Sigmoid colon (tissue), 7 donors: ENCODE data around the gene SLC16A11. TPM values are rescaled to one million over a fixed set of nuclear protein-coding genes. Genes with fewer than 3 reads are reported as not detected.

Experiments used
- DNase-seq: peaks from one replicate; pipeline ENCODE4 v3.0.0-alpha.2; 2019
- H3K27ac ChIP-seq, 4 donors: fragments of 200-600 bp; sonication (generic); one replicate each; pipeline ENCODE4 v1.5.1; 2016 to 2019; ENCODE audit warnings: mild to moderate bottlenecking in 1 of 4
- H3K27me3 ChIP-seq, 3 donors: fragments of 200-600 bp; sonication (generic); one replicate each; pipeline ENCODE4 v1.5.1; 2019; ENCODE audit warnings: mild to moderate bottlenecking in 1 of 3
- H3K36me3 ChIP-seq, 4 donors: fragments of 200-600 bp; sonication (generic); one replicate each; pipeline ENCODE4 v1.5.1; 2016 to 2019
- H3K4me1 ChIP-seq, 4 donors: fragments of 200-600 bp; sonication (generic); one replicate each; pipeline ENCODE4 v1.5.1; 2017 to 2019
- H3K4me3 ChIP-seq, 4 donors: fragments of 200-600 bp; sonication (generic); one replicate each; pipeline ENCODE4 v1.5.1; 2017 to 2019; ENCODE audit warnings: mild to moderate bottlenecking in 2 of 4, moderate library complexity in 1 of 4
- H3K9me3 ChIP-seq, 4 donors: fragments of 200-600 bp in 3 of 4; sonication (generic) in 3 of 4; one replicate each; pipeline versions ENCODE4 v1.5.1 to v1.6.1; 2013 to 2019
- EP300 ChIP-seq, 4 donors: sonication (generic); formaldehyde crosslinking; IDR thresholded peaks; one replicate each; pipeline ENCODE4 v1.6.1; 2017; ENCODE audit warnings: antibody characterized with exemption in 4 of 4
- POLR2A ChIP-seq, 2 donors: fragments of 450-650 bp; IDR thresholded peaks; one replicate each; pipeline ENCODE4 v1.6.1; 2016; ENCODE audit warnings: antibody characterized with exemption in 2 of 2, mild to moderate bottlenecking in 2 of 2, moderate library complexity in 2 of 2
- POLR2AphosphoS5 ChIP-seq, 4 donors: sonication (generic); formaldehyde crosslinking; IDR thresholded peaks; one replicate each; pipeline ENCODE4 v1.6.1; 2017; ENCODE audit warnings: antibody characterized with exemption in 4 of 4
- WGBS, 2 donors: extraction: QIAGEN DNeasy Blood & Tissue Kit; methylation state at CpG; one replicate each; pipeline ENCODE4 v1.1.7; 2013; 5-methylcytosine and 5-hydroxymethylcytosine counted together
- intact Hi-C: fragments of 100-400 bp; cut with DNase I; formaldehyde crosslinking; loops from one replicate; pipeline ENCODE4 v1.15.1; 2023
- polyA plus RNA-seq, 3 donors: library from polyadenylated mRNA; stranded (reverse); fragments of 200-250 nt; gene quantifications; one replicate each; pipeline ENCODE4 v1.2.3, GENCODE V29; 2013
- total RNA-seq, 4 donors: library from RNA; depleted of rRNA; stranded (reverse); fragments of >200 nt; gene quantifications; one replicate each; pipeline ENCODE4 v1.1.0, GENCODE V29; 2016
- TF ChIP-seq, protein P1 (sequence below), 4 experiments: fragments of 450-650 bp in 3 of 4; fragments of 200-600 bp in 1 of 4; IDR thresholded peaks; one replicate each; pipeline ENCODE4 v1.5.1; 2016 to 2019; ENCODE audit warnings: antibody characterized with exemption in 4 of 4, mild to moderate bottlenecking in 3 of 4, moderate library complexity in 2 of 4
- donor health status: healthy with polysubstance abuse.
- donor health status: Bipolar disorder and iron deficiency.
- donor health status: healthy.

Gene SLC16A11
- total and polyA plus RNA-seq, 7 donors, result 0.33 to 2.4 (median 0.45) TPM; not detected in 3

DNA sequence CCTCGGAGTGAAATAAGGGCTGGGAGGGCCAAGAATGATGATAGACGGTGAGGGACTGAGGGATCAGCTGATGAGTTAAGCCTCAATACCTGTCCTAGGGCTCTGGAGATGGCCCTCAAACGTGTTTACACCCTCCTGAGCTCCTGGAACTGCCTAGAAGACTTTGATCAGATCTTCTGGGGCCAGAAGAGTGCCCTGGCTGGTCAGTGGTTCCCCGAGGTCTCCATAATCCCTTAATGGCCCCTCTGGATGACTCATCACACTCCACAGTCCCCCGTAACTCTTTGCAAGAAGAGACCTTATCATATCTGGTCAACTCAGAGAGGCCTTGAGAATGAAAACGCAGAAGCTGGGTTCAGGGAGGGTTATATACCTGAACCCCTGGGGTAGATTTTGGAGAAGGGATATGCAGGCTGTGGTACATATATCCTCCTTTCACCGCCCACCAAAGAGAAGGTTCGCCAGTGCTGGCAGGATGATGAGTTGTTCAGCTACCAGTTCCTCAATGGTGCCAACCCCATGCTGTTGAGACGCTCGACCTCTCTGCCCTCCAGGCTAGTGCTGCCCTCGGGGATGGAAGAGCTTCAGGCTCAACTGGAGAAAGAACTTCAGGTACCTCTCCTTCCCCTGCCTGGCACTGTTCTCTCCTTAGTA lies 44.9 kb downstream of the SLC16A11 start:
- no peak overlapping the region for H3K27ac ChIP-seq
- DNase-seq, result no peak
- H3K36me3 ChIP-seq, result peaks cover 14 to 58% (median 18%) of the 10 kb centered on the region in 4 donors
- 84 to 86% methylated on average over 11 of the region's 11 CpGs for WGBS, 2 donors
- peaks cover 0 to 17% (median 0%) of the 10 kb centered on the region in 3 donors for H3K27me3 ChIP-seq
- H3K4me3 ChIP-seq, result no peak overlapping the region
- peaks cover 0 to 16% (median 14%) of the 10 kb centered on the region in 4 donors for H3K4me1 ChIP-seq
- intact Hi-C loops, result no loop called here
- no peak for TF ChIP-seq POLR2A (IDR thresholded peaks at IDR 0.05)
- TF ChIP-seq, protein P1, sequence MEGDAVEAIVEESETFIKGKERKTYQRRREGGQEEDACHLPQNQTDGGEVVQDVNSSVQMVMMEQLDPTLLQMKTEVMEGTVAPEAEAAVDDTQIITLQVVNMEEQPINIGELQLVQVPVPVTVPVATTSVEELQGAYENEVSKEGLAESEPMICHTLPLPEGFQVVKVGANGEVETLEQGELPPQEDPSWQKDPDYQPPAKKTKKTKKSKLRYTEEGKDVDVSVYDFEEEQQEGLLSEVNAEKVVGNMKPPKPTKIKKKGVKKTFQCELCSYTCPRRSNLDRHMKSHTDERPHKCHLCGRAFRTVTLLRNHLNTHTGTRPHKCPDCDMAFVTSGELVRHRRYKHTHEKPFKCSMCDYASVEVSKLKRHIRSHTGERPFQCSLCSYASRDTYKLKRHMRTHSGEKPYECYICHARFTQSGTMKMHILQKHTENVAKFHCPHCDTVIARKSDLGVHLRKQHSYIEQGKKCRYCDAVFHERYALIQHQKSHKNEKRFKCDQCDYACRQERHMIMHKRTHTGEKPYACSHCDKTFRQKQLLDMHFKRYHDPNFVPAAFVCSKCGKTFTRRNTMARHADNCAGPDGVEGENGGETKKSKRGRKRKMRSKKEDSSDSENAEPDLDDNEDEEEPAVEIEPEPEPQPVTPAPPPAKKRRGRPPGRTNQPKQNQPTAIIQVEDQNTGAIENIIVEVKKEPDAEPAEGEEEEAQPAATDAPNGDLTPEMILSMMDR (IDR thresholded peaks at IDR 0.05), result no peak
- TF ChIP-seq POLR2AphosphoS5 (IDR thresholded peaks at IDR 0.05), result no peak
- TF ChIP-seq EP300 (IDR thresholded peaks at IDR 0.05), result no peak
- no peaks in the 10 kb centered on the region for H3K9me3 ChIP-seq

- peaks cover 0 to 16% (median 14%) of the 10 kb centered on the region in 4 donors for H3K4me1 ChIP-seq
- TF ChIP-seq EP300 (IDR thresholded peaks at IDR 0.05) (no peak), POLR2AphosphoS5 (IDR thresholded peaks at IDR 0.05) (no peak), POLR2A (IDR thresholded peaks at IDR 0.05) (no peak)
- TF ChIP-seq, protein P1 (IDR thresholded peaks at IDR 0.05), result no peak
- WGBS, 2 donors, result 88 to 89% methylated on average over 8 of the region's 8 CpGs
- H3K4me3 ChIP-seq, result no peak overlapping the region
- DNase-seq, result no peak
- H3K27ac ChIP-seq, result no peak overlapping the region
- intact Hi-C loops, result no loop called here
- peaks cover 0 to 22% (median 0%) of the 10 kb centered on the region in 3 donors for H3K27me3 ChIP-seq
- H3K9me3 ChIP-seq, result no peaks in the 10 kb centered on the region
- peaks cover 4 to 42% (median 14%) of the 10 kb centered on the region in 4 donors for H3K36me3 ChIP-seq
Measured at GRCh38 chr17:6997171-6997570, 46.7 kb downstream of the SLC16A11 start.

DNA sequence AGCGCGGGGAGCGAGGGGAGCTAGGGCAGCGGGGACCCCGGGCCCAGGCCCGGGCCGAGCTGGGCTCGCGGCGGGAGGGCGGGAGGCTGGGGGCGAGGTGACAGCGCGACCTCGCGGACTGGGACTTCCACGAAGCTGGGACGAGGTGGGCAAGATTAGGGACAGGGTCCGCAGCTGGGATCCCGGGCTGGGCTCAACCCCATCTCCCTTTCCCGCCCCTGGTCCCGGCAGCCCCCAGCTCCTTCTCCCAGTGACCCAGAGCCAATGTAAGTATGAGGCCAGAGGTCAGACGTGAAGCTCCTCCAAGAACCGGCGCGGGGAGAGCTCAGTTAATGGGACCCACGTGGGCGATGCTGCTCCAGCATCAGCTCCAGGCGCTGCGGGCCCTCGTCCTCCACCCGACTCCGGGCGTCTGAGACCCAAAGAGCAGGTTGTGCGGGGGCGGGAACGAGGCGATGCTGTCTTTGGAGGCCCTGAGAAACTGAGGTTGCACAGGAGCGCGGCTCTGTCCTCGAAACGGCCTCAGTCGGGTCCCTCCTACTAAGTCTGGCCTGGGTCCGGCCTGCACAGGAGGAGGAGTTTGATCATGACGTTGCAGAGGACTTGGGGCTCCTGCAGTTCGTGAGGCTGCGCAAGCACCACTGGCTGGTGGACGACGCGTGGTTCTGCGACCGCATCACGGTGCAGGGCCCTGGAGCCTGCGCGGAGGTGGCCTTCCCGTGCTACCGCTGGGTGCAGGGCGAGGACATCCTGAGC lies 47.5 kb downstream of the SLC16A11 start:
- DNase-seq, result no peak
- WGBS, 2 donors, result 69 to 71% methylated on average over 58 of the region's 58 CpGs
- Histone ChIP-seq H3K27ac (no peak overlapping the region), H3K4me3 (peak overlapping the region in 3 of 4 donors; percentile 33 to 46 (median 43)), H3K4me1 (peaks cover 0 to 16% (median 14%) of the 10 kb centered on the region in 4 donors), H3K36me3 (peaks cover 0 to 35% (median 7%) of the 10 kb centered on the region in 4 donors), H3K27me3 (peaks cover 0 to 29% (median 0%) of the 10 kb centered on the region in 3 donors), H3K9me3 (no peaks in the 10 kb centered on the region)
- intact Hi-C loops, result no loop called here
- TF ChIP-seq POLR2A (IDR thresholded peaks at IDR 0.05) (no peak), EP300 (IDR thresholded peaks at IDR 0.05) (no peak), POLR2AphosphoS5 (IDR thresholded peaks at IDR 0.05) (no peak)
- TF ChIP-seq, protein P1 (IDR thresholded peaks at IDR 0.05), result no peak

DNA sequence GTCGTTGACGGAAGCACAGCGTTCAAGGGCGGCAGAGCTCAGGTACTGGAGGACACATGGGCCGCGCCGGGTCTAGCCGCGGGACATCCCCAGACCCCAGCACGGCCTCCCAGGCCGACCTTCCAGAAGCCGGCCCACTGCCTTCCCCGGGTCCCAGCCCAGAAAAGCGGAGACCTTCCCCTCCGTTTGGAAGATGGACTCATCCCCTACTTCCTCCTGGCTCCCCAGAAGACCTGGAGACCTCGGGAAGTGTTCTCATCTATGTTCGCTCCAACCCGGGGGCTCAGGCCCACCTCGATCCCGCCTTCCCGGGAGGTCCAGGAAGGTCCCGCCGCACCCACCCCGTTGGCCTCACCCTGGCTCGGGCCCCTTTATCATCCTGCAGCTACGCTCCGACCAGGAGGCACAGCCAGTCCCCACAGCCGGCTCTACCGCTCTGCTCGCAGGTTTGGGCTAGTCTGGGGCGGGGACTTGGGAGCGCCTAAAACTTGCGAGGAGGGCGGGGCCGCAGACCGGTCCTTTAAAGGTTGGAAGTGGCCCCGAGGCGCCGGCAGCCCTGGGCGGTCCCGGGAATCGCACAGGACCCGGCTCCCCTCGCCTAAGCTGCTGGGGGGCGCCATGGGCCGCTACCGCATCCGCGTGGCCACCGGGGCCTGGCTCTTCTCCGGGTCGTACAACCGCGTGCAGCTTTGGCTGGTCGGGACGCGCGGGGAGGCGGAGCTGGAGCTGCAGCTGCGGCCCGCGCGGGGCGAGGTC lies 48.2 kb downstream of the SLC16A11 start, which contains the start of gene ALOX12:
TSS of gene ALOX12 (plus strand) at position 550 of the 756 bp plus-strand sequence. CDS start at position 619, 69 bp downstream.
- DNase-seq, result no peak
- Histone ChIP-seq H3K27ac (no peak within 1 kb of the TSS), H3K9me3 (no peaks in the 10 kb centered on the region), H3K27me3 (peaks cover 0 to 33% (median 0%) of the 10 kb centered on the region in 3 donors), H3K4me1 (peaks cover 0 to 16% (median 14%) of the 10 kb centered on the region in 4 donors), H3K4me3 (peak within 1 kb of the TSS in 3 of 4 donors; percentile 33 to 46 (median 43)), H3K36me3 (peaks cover 0 to 28% (median 2%) of the 10 kb centered on the region in 4 donors)
- intact Hi-C loops, result no loop called here
- TF ChIP-seq POLR2A (IDR thresholded peaks at IDR 0.05), result no peak
- TF ChIP-seq POLR2AphosphoS5 (IDR thresholded peaks at IDR 0.05), result peak in 2 of 4 donors; percentile 11 to 19
- WGBS, 2 donors, result 25 to 33% methylated on average over 64 of the region's 64 CpGs
